Measurements from ENCODE around the gene RFX7.

RFX7 gene

DNA sequence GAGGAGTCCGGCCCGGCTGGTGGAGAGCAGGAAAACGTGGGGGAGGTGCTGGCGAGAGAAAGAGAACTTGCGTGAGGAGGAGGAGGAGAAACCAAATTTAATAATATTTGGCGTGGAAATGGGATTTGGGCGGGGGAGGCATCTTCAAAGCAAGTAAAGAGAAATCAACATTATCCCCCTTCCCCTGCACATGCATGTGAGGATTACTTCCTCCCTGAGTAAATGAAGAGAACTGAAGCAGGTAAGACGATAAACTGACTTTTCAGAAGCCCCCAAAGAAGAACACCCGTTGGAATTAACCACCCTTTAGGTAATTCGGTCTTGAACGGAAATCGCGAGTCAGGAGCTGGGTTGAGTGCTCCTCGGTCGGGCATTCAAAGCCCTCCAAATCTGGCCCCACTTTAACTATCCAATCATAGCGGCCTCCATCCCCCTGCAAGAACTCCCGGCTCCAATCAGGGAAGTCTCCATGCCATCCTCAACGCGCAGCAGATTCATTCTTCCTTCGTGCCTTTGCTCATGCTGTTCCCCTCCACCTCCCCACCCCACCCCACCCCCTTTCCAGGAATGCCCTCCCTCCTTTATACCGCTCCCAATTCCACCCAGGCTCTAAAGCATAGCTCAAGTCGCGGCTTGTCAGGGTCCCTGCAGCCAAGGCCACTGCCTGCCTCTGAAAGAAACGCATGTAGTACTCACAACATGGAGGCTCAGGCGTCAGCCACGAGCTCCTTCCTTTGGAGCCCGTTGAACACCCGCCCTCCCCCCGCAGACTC is 545 bp upstream of the RFX7 start:
- TF ChIP-seq, protein P1, sequence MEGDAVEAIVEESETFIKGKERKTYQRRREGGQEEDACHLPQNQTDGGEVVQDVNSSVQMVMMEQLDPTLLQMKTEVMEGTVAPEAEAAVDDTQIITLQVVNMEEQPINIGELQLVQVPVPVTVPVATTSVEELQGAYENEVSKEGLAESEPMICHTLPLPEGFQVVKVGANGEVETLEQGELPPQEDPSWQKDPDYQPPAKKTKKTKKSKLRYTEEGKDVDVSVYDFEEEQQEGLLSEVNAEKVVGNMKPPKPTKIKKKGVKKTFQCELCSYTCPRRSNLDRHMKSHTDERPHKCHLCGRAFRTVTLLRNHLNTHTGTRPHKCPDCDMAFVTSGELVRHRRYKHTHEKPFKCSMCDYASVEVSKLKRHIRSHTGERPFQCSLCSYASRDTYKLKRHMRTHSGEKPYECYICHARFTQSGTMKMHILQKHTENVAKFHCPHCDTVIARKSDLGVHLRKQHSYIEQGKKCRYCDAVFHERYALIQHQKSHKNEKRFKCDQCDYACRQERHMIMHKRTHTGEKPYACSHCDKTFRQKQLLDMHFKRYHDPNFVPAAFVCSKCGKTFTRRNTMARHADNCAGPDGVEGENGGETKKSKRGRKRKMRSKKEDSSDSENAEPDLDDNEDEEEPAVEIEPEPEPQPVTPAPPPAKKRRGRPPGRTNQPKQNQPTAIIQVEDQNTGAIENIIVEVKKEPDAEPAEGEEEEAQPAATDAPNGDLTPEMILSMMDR (IDR thresholded peaks at IDR 0.05; ENCODE audit: borderline replicate concordance, control extremely low read depth, extremely low read depth, insufficient read depth, missing control alignments) = no peak
- in situ Hi-C loops (cut with MboI; ENCODE audit: low sequenced_read_pairs, unreplicated experiment) = loop anchor here (10.0 kb wide), 1 partner anchor 121 kb away; the partner anchor contains the start of gene TEX9
- peak; percentile 55 for DNase-seq (ENCODE audit: low spot score)

DNA sequence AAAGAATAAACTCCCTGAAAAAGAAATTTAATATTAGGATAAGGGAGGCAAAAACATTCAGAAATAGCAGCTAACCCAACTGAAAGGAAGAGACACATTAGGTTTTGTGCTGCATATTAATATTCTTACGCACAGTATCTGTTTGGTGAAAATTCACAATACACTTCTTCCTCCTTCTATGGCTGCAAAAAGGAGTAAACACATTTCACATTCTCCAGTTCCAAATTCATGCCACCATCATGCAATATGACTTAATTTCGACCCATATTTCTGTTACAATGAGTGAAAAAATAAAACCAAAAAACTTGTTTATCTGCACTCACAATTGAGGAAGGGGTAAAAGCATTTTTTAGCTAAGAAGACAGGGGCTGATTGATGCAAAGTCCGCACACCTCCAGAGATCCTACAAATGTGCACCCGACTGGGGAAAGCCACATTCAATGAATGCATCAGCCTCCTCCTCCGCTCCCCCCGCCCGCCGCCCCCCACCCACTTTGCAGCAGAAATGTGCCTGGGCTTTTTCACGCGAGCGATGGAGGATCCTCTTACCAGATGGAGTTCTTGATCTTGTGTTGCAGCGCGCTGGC is 1.0 kb downstream of the RFX7 start:
- DNase-seq (ENCODE audit: low spot score) = peak; percentile 34
- in situ Hi-C loops (cut with MboI; ENCODE audit: low sequenced_read_pairs, unreplicated experiment) = loop anchor here (10.0 kb wide), 1 partner anchor 122 kb away; the partner anchor contains the start of gene TEX9
- TF ChIP-seq, protein P1 (IDR thresholded peaks at IDR 0.05; ENCODE audit: borderline replicate concordance, control extremely low read depth, extremely low read depth, insufficient read depth, missing control alignments) = no peak

DNA sequence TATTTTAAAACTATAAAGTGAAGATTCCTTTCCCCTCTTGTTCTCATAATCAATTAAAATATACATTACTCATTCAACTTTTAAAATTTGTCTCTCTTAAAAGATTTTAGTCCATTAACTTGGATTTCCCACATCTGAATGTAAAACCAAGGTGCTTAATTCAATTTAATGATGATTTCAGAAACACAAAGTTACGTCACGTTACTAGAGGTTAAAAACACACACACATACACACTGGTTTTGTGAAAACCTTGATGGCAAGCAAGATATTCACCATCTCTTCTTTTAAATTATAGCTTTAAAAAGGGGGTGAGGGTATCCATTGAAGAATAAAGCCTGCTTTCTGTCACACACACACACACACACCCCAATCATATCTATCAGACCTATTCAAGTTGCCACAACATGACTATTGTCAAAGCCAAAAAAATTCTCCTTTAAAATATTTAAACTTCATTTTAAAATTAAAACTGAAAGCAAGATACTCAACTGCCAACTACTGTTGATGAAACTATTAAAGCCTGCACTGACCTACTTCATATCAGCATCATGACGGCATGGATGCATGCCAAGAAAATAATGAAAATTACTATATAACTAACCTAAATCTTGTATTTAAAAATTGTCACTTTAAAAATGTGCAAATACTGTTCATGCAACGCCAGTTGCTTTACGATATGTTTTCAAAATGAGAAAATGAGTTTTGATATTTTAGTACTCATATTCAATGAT is 2.1 kb downstream of the RFX7 start:
- in situ Hi-C loops (cut with MboI; ENCODE audit: low sequenced_read_pairs, unreplicated experiment) = loop anchor here (10.0 kb wide), 1 partner anchor 123 kb away; the partner anchor contains the start of gene TEX9
- TF ChIP-seq, protein P1 (IDR thresholded peaks at IDR 0.05; ENCODE audit: borderline replicate concordance, control extremely low read depth, extremely low read depth, insufficient read depth, missing control alignments) = no peak
- no peak for DNase-seq (ENCODE audit: low spot score)

DNA sequence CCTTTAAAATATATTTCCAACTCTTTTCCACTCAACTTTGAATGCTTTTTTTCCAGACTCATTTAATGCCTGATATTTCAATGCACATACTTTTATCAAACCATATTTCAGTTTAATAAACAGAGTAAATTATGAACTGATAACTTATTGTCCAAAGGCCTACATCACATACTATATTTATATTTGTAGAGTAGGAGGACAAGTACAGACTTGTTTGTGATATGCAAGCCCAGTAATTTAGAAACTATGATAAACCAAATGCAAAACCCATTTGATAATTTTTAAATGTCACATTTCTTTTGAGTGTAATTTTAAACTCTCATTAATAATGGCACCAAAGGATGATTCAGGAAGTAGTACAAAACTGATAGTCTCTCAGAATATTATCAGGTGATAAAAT is 3.3 kb downstream of the RFX7 start:
- no peak for DNase-seq (ENCODE audit: low spot score)
- in situ Hi-C loops (cut with MboI; ENCODE audit: low sequenced_read_pairs, unreplicated experiment) = loop anchor here (10.0 kb wide), 1 partner anchor 124 kb away; the partner anchor contains the start of gene TEX9
- TF ChIP-seq, protein P1 (IDR thresholded peaks at IDR 0.05; ENCODE audit: borderline replicate concordance, control extremely low read depth, extremely low read depth, insufficient read depth, missing control alignments) = no peak

DNA sequence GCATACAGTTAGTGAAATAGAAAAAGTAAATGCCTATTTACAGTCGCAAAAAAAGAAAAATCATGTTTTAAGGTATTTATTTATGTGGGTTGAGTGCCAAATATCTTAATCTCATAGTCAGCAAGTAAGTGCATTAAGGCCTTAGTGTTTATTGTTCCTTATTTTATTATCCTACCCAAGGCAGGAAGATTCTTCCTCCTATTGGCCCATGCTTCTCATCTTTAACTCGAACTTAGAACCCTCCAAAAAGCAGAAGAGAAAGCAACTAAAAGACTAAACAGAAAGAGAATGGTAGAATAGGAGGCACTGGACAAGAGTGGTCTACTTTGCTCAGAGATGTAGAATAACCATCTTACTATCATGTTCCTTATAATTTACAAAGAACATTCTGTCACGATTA is 7.5 kb downstream of the RFX7 start:
- DNase-seq (ENCODE audit: low spot score) = no peak
- in situ Hi-C loops (cut with MboI; ENCODE audit: low sequenced_read_pairs, unreplicated experiment) = no loop called here
- TF ChIP-seq, protein P1 (IDR thresholded peaks at IDR 0.05; ENCODE audit: borderline replicate concordance, control extremely low read depth, extremely low read depth, insufficient read depth, missing control alignments) = no peak

DNA sequence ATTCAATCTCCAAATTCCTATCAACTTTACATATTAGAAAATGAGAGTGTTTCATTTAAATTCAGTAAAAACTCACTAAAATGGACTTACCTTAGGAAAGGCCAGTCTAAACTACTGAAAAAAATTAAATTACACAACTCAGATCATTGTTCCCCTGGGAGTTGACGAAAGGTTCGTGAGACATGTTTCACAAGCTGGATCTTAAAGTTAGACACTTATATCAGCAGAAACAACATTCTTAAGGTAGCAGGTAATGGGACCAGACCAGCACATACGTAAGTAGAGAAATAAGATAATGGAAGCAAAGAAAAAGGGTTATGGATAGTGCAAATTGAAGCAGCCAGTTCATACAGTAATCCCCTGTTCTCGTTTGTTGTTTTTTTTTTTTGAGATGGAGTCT is 8.9 kb downstream of the RFX7 start:
- no peak for DNase-seq (ENCODE audit: low spot score)
- in situ Hi-C loops (cut with MboI; ENCODE audit: low sequenced_read_pairs, unreplicated experiment) = no loop called here
- TF ChIP-seq, protein P1 (IDR thresholded peaks at IDR 0.05; ENCODE audit: borderline replicate concordance, control extremely low read depth, extremely low read depth, insufficient read depth, missing control alignments) = no peak
